ENCODE results near the gene RGS6.
A peak's percentile ranks its signal among the peaks of the same experiment; 100 is the strongest.

RGS6 gene

DNA sequence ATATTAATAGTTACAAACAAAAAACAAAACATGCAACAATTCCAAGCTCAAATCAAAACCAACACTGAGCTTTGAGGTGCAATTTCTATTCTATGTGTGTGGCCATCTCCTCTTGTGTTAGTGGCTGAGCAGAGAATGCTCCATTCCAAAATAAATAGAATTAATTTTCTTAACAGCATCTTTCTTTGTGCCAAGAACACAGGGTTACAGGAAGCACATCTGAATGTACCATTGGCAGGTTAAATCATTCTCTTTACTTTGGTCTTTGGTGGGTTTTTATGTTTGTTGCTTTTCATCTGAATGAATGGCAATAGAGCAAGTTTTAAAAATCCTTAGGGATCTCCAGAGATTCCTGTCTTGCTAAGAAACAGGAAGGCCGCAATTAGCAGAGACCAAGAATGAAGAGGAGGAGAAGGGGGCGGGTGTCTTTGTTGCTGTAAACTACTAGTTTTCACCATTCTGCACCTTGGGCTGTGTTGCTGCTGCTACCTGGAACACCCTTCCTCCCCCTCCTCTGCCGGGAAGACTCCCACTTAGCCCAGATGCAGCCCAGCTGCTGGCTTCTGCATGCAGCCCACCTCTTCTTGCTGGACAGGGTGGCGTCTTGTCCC lies 165.0 kb downstream of the RGS6 start:
- in situ Hi-C loops (cut with HindIII; ENCODE audit: low pct_ligation_motif_present, low sequenced_read_pairs), result no loop called here
- Histone ChIP-seq H3K27ac (no peak overlapping the region), H3K36me3 (replicated peaks) (no peaks in the 10 kb centered on the region), H3K27me3 (replicated peaks) (no peaks in the 10 kb centered on the region), H3K4me3 (ENCODE audit: low read depth, low read length) (no peak overlapping the region)
- TF ChIP-seq, protein P1, sequence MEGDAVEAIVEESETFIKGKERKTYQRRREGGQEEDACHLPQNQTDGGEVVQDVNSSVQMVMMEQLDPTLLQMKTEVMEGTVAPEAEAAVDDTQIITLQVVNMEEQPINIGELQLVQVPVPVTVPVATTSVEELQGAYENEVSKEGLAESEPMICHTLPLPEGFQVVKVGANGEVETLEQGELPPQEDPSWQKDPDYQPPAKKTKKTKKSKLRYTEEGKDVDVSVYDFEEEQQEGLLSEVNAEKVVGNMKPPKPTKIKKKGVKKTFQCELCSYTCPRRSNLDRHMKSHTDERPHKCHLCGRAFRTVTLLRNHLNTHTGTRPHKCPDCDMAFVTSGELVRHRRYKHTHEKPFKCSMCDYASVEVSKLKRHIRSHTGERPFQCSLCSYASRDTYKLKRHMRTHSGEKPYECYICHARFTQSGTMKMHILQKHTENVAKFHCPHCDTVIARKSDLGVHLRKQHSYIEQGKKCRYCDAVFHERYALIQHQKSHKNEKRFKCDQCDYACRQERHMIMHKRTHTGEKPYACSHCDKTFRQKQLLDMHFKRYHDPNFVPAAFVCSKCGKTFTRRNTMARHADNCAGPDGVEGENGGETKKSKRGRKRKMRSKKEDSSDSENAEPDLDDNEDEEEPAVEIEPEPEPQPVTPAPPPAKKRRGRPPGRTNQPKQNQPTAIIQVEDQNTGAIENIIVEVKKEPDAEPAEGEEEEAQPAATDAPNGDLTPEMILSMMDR (IDR thresholded peaks at IDR 0.05; ENCODE audit: low read depth, low read length, missing control alignments), result no peak
- no peak for DNase-seq

GRCh38 chr14:72098210-72098609 lies 166.0 kb downstream of the RGS6 start:
- no peak overlapping the region for H3K27ac ChIP-seq

DNA sequence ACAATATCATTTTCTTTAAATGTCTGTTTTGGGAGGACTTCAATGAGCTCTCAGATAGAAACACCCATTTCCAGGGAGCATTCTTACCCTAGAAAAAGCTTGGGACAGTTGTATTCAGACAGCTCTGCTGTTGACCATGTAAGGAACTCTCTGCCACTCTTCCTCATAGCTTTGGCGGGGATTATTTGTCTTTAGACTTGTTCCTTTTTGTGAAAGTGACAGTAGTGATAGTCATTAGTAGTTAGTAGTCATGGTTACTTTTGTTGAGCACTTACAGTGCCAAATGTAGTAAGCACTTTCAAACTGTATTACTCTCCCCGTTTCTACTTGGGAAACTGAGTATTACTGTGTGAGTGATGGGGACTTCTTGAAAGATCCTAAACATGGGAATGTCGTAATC lies 167.3 kb downstream of the RGS6 start:
- TF ChIP-seq, protein P1 (IDR thresholded peaks at IDR 0.05; ENCODE audit: low read depth, low read length, missing control alignments), result no peak
- no peak overlapping the region for H3K4me3 ChIP-seq (ENCODE audit: low read depth, low read length)

More at GRCh38 chr14:72098210-72098609, 166.0 kb downstream of the RGS6 start:
- H3K27me3 ChIP-seq (replicated peaks), result no peaks in the 10 kb centered on the region
- TF ChIP-seq, protein P1 (IDR thresholded peaks at IDR 0.05; ENCODE audit: low read depth, low read length, missing control alignments), result no peak
- H3K4me3 ChIP-seq (ENCODE audit: low read depth, low read length), result no peak overlapping the region
- no peak for DNase-seq
- in situ Hi-C loops (cut with HindIII; ENCODE audit: low pct_ligation_motif_present, low sequenced_read_pairs), result no loop called here
- H3K36me3 ChIP-seq (replicated peaks), result no peaks in the 10 kb centered on the region

GRCh38 chr14:72104011-72104613 lies 171.9 kb downstream of the RGS6 start:
- TF ChIP-seq, protein P1 (IDR thresholded peaks at IDR 0.05; ENCODE audit: low read depth, low read length, missing control alignments), result peak; percentile 60
- Histone ChIP-seq H3K4me3 (ENCODE audit: low read depth, low read length) (no peak overlapping the region), H3K36me3 (replicated peaks) (no peaks in the 10 kb centered on the region), H3K27me3 (replicated peaks) (no peaks in the 10 kb centered on the region), H3K27ac (no peak overlapping the region)
- in situ Hi-C loops (cut with HindIII; ENCODE audit: low pct_ligation_motif_present, low sequenced_read_pairs), result no loop called here
- peak; percentile 2 for DNase-seq

More for the DNA sequence above, 167.3 kb downstream of the RGS6 start:
- no peak overlapping the region for H3K27ac ChIP-seq
- in situ Hi-C loops (cut with HindIII; ENCODE audit: low pct_ligation_motif_present, low sequenced_read_pairs), result no loop called here
- H3K36me3 ChIP-seq (replicated peaks), result no peaks in the 10 kb centered on the region
- no peaks in the 10 kb centered on the region for H3K27me3 ChIP-seq (replicated peaks)
- no peak for DNase-seq

GRCh38 chr14:72111911-72112310 lies 179.7 kb downstream of the RGS6 start:
- DNase-seq, result no peak
- no peak overlapping the region for H3K4me3 ChIP-seq (ENCODE audit: low read depth, low read length)
- no peaks in the 10 kb centered on the region for H3K36me3 ChIP-seq (replicated peaks)
- TF ChIP-seq, protein P1 (IDR thresholded peaks at IDR 0.05; ENCODE audit: low read depth, low read length, missing control alignments), result no peak
- in situ Hi-C loops (cut with HindIII; ENCODE audit: low pct_ligation_motif_present, low sequenced_read_pairs), result no loop called here
- no peaks in the 10 kb centered on the region for H3K27me3 ChIP-seq (replicated peaks)
- no peak overlapping the region for H3K27ac ChIP-seq

Measured in brain microvascular endothelial cell (primary cell).